H1 (cell line): Measurements from ENCODE around the gene ACE. TPM values are rescaled to one million over a fixed set of nuclear protein-coding genes. Genes with fewer than 3 reads are reported as not detected.

Source experiments
- CTCF ChIA-PET: fragments of 300-600 bp; sonication (Branson Sonifier 250); formaldehyde crosslinking; loops from one replicate; lab custom pipeline; 2021; ENCODE audit not compliant: partially characterized antibody; lab: Charles Lee
- POLR2A ChIA-PET: fragments of 300-600 bp; sonication (Branson Sonifier 250); formaldehyde crosslinking; loops from one replicate; lab custom pipeline; 2021; ENCODE audit warnings: inconsistent platforms; ENCODE audit not compliant: partially characterized antibody; lab: Charles Lee
- DNase-seq, 2 experiments: peaks; one replicate each; pipeline versions ENCODE4 v3.0.0 to v3.0.0-alpha.2; 2010 to 2022; ENCODE audit warnings: low spot score in 2 of 2, low read depth in 1 of 2, mixed read lengths in 1 of 2
- FAIRE-seq: peaks from 2 replicates; lab custom pipeline; 2011; peaks lifted over from hg19 to GRCh38; lab: Jason Lieb, UNC
- H2AFZ ChIP-seq: 2 replicates; pipeline ENCODE4 v1.8.1; 2012; ENCODE audit warnings: low read length, inconsistent platforms
- H2AK5ac ChIP-seq: 2 replicates; pipeline ENCODE4 v1.6.1; 2013; ENCODE audit warnings: low read depth, low read length
- H2BK120ac ChIP-seq: replicated peaks from 2 replicates; pipeline ENCODE3; 2013; ENCODE audit warnings: low read depth, low read length, inconsistent platforms
- H2BK12ac ChIP-seq: 2 replicates; pipeline ENCODE4 v1.6.1; 2013; ENCODE audit warnings: low read depth, low read length
- H2BK15ac ChIP-seq: 2 replicates; pipeline ENCODE4 v1.6.1; 2013; ENCODE audit warnings: low read length
- H2BK20ac ChIP-seq: 2 replicates; pipeline ENCODE4 v1.6.1; 2013; ENCODE audit warnings: low read length
- H2BK5ac ChIP-seq: 2 replicates; pipeline ENCODE4 v1.6.1; 2013; ENCODE audit warnings: low read depth, low read length
- H3K14ac ChIP-seq: 2 replicates; pipeline ENCODE4 v1.6.1; 2013; ENCODE audit warnings: inconsistent platforms; ENCODE audit not compliant: insufficient read length
- H3K18ac ChIP-seq: 2 replicates; pipeline ENCODE4 v1.6.1; 2013; ENCODE audit warnings: low read length; ENCODE audit errors: extremely low read depth
- H3K23ac ChIP-seq: 2 replicates; pipeline ENCODE4 v1.6.1; 2013; ENCODE audit warnings: inconsistent platforms; ENCODE audit not compliant: insufficient read length
- H3K23me2 ChIP-seq: 2 replicates; pipeline ENCODE4 v1.6.1; 2013; ENCODE audit warnings: low read depth, low read length
- H3K27ac ChIP-seq: 2 replicates; pipeline ENCODE4 v1.6.1; 2011; ENCODE audit warnings: low read depth, low read length, inconsistent platforms
- H3K27me3 ChIP-seq, 4 experiments: replicated peaks in 1 of 4; 1 replicate in 1 of 4; 2 replicates in 3 of 4; pipeline versions ENCODE4 v1.6.1 to v1.8.1; 2011 to 2013; ENCODE audit warnings: low read length in 3 of 4, mild to moderate bottlenecking in 3 of 4, inconsistent platforms in 2 of 4, mixed read lengths in 2 of 4, moderate library complexity in 1 of 4; ENCODE audit not compliant: control insufficient read depth in 3 of 4, insufficient read depth in 3 of 4; ENCODE audit errors: extremely low read depth in 1 of 4
- H3K36me3 ChIP-seq, 4 experiments: 2 replicates each; pipeline versions ENCODE4 v1.6.1 to v1.8.1; 2011 to 2013; ENCODE audit warnings: mild to moderate bottlenecking in 4 of 4, low read length in 3 of 4, moderate library complexity in 2 of 4, control low read depth in 1 of 4, inconsistent platforms in 1 of 4; ENCODE audit not compliant: insufficient read depth in 4 of 4, control insufficient read depth in 2 of 4
- H3K4ac ChIP-seq: replicated peaks from 2 replicates; pipeline ENCODE3; 2013; ENCODE audit warnings: low read length, low read depth, mixed read lengths, inconsistent platforms; ENCODE audit not compliant: insufficient read length
- H3K4me1 ChIP-seq, 4 experiments: replicated peaks in 1 of 4; 1 replicate in 1 of 4; 2 replicates in 3 of 4; pipeline versions ENCODE4 v1.6.1 to v1.8.1; 2011 to 2013; ENCODE audit warnings: low read length in 3 of 4, inconsistent platforms in 2 of 4, mixed read lengths in 1 of 4; ENCODE audit not compliant: insufficient read depth in 4 of 4, control insufficient read depth in 3 of 4
- H3K4me2 ChIP-seq, 2 experiments: 2 replicates each; pipeline versions ENCODE4 v1.6.1 to v1.8.1; 2011 to 2013; ENCODE audit warnings: low read depth in 2 of 2, low read length in 2 of 2, control low read depth in 1 of 2, inconsistent platforms in 1 of 2, mild to moderate bottlenecking in 1 of 2; ENCODE audit not compliant: insufficient read depth in 1 of 2
- H3K4me3 ChIP-seq, 4 experiments: fragments of 200-600, 300-600 bp in 1 of 4; sonication (generic), shearing (Covaris generic), sonication (Bioruptor Twin) in 1 of 4; 2 replicates each; pipeline versions ENCODE4 v1.5.1 to v1.8.1; 2011 to 2016; ENCODE audit warnings: low read length in 4 of 4, low read depth in 3 of 4, control low read depth in 2 of 4, inconsistent platforms in 2 of 4, mild to moderate bottlenecking in 2 of 4, mixed read lengths in 1 of 4, moderate library complexity in 1 of 4; ENCODE audit not compliant: insufficient read depth in 2 of 4; ENCODE audit errors: extremely low read depth in 1 of 4
- H3K56ac ChIP-seq: replicated peaks from 2 replicates; pipeline ENCODE3; 2013; ENCODE audit warnings: low read depth, mild to moderate bottlenecking, mixed read lengths, low read length, inconsistent platforms; ENCODE audit not compliant: insufficient read length
- H3K79me1 ChIP-seq: 2 replicates; pipeline ENCODE4 v1.6.1; 2013; ENCODE audit warnings: low read depth, low read length, control low read depth
- H3K79me2 ChIP-seq, 2 experiments: 2 replicates each; pipeline versions ENCODE4 v1.6.1 to v1.8.1; 2012 to 2013; ENCODE audit warnings: low read length in 2 of 2, mild to moderate bottlenecking in 2 of 2, inconsistent platforms in 1 of 2; ENCODE audit not compliant: insufficient read depth in 2 of 2, control insufficient read depth in 1 of 2
- H3K9ac ChIP-seq, 4 experiments: replicated peaks in 1 of 4; 1 replicate in 1 of 4; 2 replicates in 3 of 4; pipeline versions ENCODE4 v1.6.1 to v1.8.1; 2011 to 2013; ENCODE audit warnings: low read depth in 3 of 4, low read length in 3 of 4, control low read depth in 2 of 4, mild to moderate bottlenecking in 2 of 4, moderate library complexity in 2 of 4, inconsistent platforms in 1 of 4; ENCODE audit errors: extremely low read depth in 1 of 4
- H3K9me3 ChIP-seq, 2 experiments: 2 replicates each; pipeline versions ENCODE4 v1.6.1 to v1.8.1; 2012 to 2013; ENCODE audit warnings: mild to moderate bottlenecking in 2 of 2, moderate library complexity in 2 of 2, control low read depth in 1 of 2, inconsistent platforms in 1 of 2, low read depth in 1 of 2, low read length in 1 of 2, mixed read lengths in 1 of 2; ENCODE audit not compliant: insufficient read depth in 2 of 2
- H4K20me1 ChIP-seq, 2 experiments: replicated peaks in 1 of 2; 2 replicates each; pipeline versions ENCODE3 to v1.8.1; 2011 to 2013; ENCODE audit warnings: inconsistent platforms in 2 of 2, low read length in 2 of 2, mild to moderate bottlenecking in 1 of 2; ENCODE audit not compliant: insufficient read depth in 2 of 2, control insufficient read depth in 1 of 2
- H4K5ac ChIP-seq: 2 replicates; pipeline ENCODE4 v1.6.1; 2013; ENCODE audit warnings: low read length, low read depth, mixed read lengths, inconsistent platforms; ENCODE audit not compliant: insufficient read length
- H4K8ac ChIP-seq: 2 replicates; pipeline ENCODE4 v1.8.0; 2013; ENCODE audit warnings: mild to moderate bottlenecking, moderate library complexity, low read length, inconsistent platforms; ENCODE audit not compliant: insufficient read depth; ENCODE audit errors: extremely low read depth
- H4K91ac ChIP-seq: replicated peaks from 2 replicates; pipeline ENCODE3; 2013; ENCODE audit warnings: low read length, mixed read lengths, inconsistent platforms; ENCODE audit not compliant: insufficient read length
- BRCA1 ChIP-seq: IDR thresholded peaks from 2 replicates; pipeline ENCODE4 v1.6.1; 2012; ENCODE audit warnings: low read depth, low read length, improper control_type of control experiment
- CBX5 ChIP-seq: fragments of 300-800, 300-1000 bp; sonication (generic); IDR thresholded peaks from 2 replicates; pipeline ENCODE4 v1.7.1; 2016; ENCODE audit warnings: antibody characterized with exemption, low read length, low read depth
- CHD2 ChIP-seq: IDR thresholded peaks from 2 replicates; pipeline ENCODE4 v1.6.1; 2012; ENCODE audit warnings: low read length, improper control_type of control experiment
- HDAC6 ChIP-seq: IDR thresholded peaks from one replicate; pipeline ENCODE4 v1.7.1; 2012; ENCODE audit warnings: low read depth, mild to moderate bottlenecking, inconsistent platforms, low read length, moderate library complexity
- POLR2A ChIP-seq, 2 experiments: IDR thresholded peaks; 1 replicate in 1 of 2; 2 replicates in 1 of 2; pipeline ENCODE4 v1.6.1; 2011; ENCODE audit warnings: low read depth in 2 of 2, low read length in 2 of 2, mild to moderate bottlenecking in 2 of 2; ENCODE audit errors: control extremely low read depth in 1 of 2
- RBBP5 ChIP-seq: IDR thresholded peaks from 2 replicates; pipeline ENCODE4 v1.7.1; 2012; ENCODE audit warnings: low read depth, mild to moderate bottlenecking, inconsistent platforms, low read length, moderate library complexity, borderline replicate concordance
- RXRA ChIP-seq: IDR thresholded peaks from 2 replicates; pipeline ENCODE4 v1.6.1; 2011; ENCODE audit warnings: low read depth, mild to moderate bottlenecking, low read length, moderate library complexity; ENCODE audit not compliant: insufficient read depth
- SP1 ChIP-seq: IDR thresholded peaks from 2 replicates; pipeline ENCODE4 v1.6.1; 2011; ENCODE audit warnings: low read depth, low read length
- WGBS, 2 experiments: shearing (Covaris generic) in 1 of 2; methylation state at CpG; one replicate each; pipeline versions ENCODE4 v1.1.6 to v1.1.7; 2013 to 2015; ENCODE audit warnings: low lambda C conversion rate in 2 of 2, mixed read lengths in 2 of 2, inconsistent platforms in 1 of 2, low coverage in 1 of 2, missing lambda C conversion rate in 1 of 2; ENCODE audit not compliant: insufficient replicate concordance in 2 of 2, insufficient coverage in 1 of 2, insufficient read length in 1 of 2; ENCODE audit errors: extremely low coverage in 1 of 2, missing lambda C conversion rate in 1 of 2; 5-methylcytosine and 5-hydroxymethylcytosine counted together
- polyA plus RNA-seq, 7 experiments: library from polyadenylated mRNA; depleted of rRNA in 3 of 7; stranded (reverse) in 5 of 7; unstranded in 2 of 7; fragments of >200 nt in 5 of 7; fragments of 200-250 nt in 2 of 7; gene quantifications; 1 replicate in 5 of 7; 2 replicates in 1 of 7; 4 replicates in 1 of 7; pipeline versions ENCODE4 v1.2.1 to v1.2.3, GENCODE V29; 2011 to 2013; ENCODE audit warnings: missing spikeins in 2 of 7, mixed read lengths in 2 of 7
- total RNA-seq: library from RNA; stranded (reverse); fragmentation: NEBNext Ultra II Directional; extraction: Animal tissue kit (Norgen Biotek cat#: 25700); gene quantifications from 2 replicates; pipeline ENCODE4 v1.2.1, GENCODE V29; 2021

The ACE gene
- total and polyA plus RNA-seq, 2 of the 8 experiments (the other 6 are each of a cell fraction or from before 2014, with no cell fraction given), result 2.5 to 5.5 TPM

DNA sequence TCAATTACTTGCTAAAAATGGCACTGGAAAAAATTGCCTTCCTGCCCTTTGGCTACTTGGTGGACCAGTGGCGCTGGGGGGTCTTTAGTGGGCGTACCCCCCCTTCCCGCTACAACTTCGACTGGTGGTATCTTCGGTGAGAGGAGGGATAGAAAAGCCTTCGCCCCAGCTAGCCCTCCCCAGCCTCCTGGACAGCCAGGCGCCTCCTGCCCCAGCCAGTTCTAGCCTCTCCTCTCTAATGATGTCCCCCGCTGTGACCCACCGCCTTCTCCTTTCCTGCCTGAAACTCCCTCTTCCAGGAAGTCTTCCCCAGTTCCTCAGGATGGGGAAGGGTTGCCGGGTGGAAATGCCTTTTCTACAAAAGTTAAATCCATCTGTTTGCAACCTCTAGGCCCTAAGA, 6.2 kb downstream of the ACE start:
- no peak overlapping the region for H4K91ac ChIP-seq
- CTCF ChIA-PET, result interaction anchor here (0.7 to 27.9 kb wide), 4 partner anchors 14 to 383 kb away, joined by 3 to 758 read pairs (median 32); partner anchors contain the start of gene CYB561
- no peaks in the 10 kb centered on the region for H3K9me3 ChIP-seq
- no peak for DNase-seq
- H3K4me2 ChIP-seq, result no peak overlapping the region
- no peaks in the 10 kb centered on the region for H3K79me1 ChIP-seq
- H3K23me2 ChIP-seq, result no peaks in the 10 kb centered on the region
- FAIRE-seq, result no peak
- WGBS, 2 experiments, result 70% methylated on average over 9 of the region's 10 CpGs; no CpG with 5 or more reads in 1 of the 2 experiments
- no peak overlapping the region for H3K18ac ChIP-seq
- peaks cover 0 to 8% (median 5%) of the 10 kb centered on the region in 4 experiments; a peak in 4 of 7 replicates for H3K27me3 ChIP-seq
- H4K20me1 ChIP-seq, result no peaks in the 10 kb centered on the region
- no peak overlapping the region for H2BK20ac ChIP-seq
- POLR2A ChIA-PET, result interaction anchor here (1.4 kb wide), 1 partner anchor 36 kb away, joined by 4 read pairs; no protein-coding TSS in a partner anchor
- no peak overlapping the region for H4K5ac ChIP-seq
- no peak overlapping the region for H2BK15ac ChIP-seq
- no peak overlapping the region for H2BK5ac ChIP-seq
- H3K9ac ChIP-seq, result no peak overlapping the region
- H2BK12ac ChIP-seq, result no peak overlapping the region
- H4K8ac ChIP-seq, result no peak overlapping the region
- H3K56ac ChIP-seq, result no peak overlapping the region
- no peak overlapping the region for H2BK120ac ChIP-seq
- no peak overlapping the region for H2AK5ac ChIP-seq
- no peaks in the 10 kb centered on the region for H3K36me3 ChIP-seq
- no peak overlapping the region for H3K4me3 ChIP-seq
- no peaks in the 10 kb centered on the region for H3K79me2 ChIP-seq
- no peak overlapping the region for H3K14ac ChIP-seq
- no peak overlapping the region for H2AFZ ChIP-seq
- peaks cover 0 to 7% (median 4%) of the 10 kb centered on the region in 4 experiments; a peak in 5 of 7 replicates for H3K4me1 ChIP-seq
- no peak overlapping the region for H3K23ac ChIP-seq
- no peak overlapping the region for H3K27ac ChIP-seq
- H3K4ac ChIP-seq, result no peak overlapping the region
- TF ChIP-seq CBX5 (no peak), CHD2 (no peak), RBBP5 (no peak), RXRA (no peak), HDAC6 (no peak), POLR2A (IDR thresholded peaks at IDR 0.05; ENCODE audit: control extremely low read depth in 1 of 2, low read depth in 2 of 2, low read length in 2 of 2) (no peak), SP1 (no peak), BRCA1 (no peak)
